Loucy (cell line): ENCODE data around the gene PRKD3.

Experiments
- H2AFZ ChIP-seq: fragments of 200-600 bp; sonication (generic); 2 replicates; pipeline ENCODE4 v1.6.0; 2016; ENCODE audit warnings: antibody characterized with exemption, mild to moderate bottlenecking, low read length, moderate library complexity
- H3F3A ChIP-seq: fragments of 200-600 bp; 2 replicates; pipeline ENCODE4 v1.6.0; 2016; ENCODE audit warnings: antibody characterized with exemption, low read depth, mild to moderate bottlenecking
- H3K27me3 ChIP-seq: fragments of 200-600 bp; sonication (generic); 2 replicates; pipeline ENCODE4 v1.6.1; 2014; ENCODE audit warnings: low read length, mild to moderate bottlenecking; ENCODE audit not compliant: insufficient read depth, poor library complexity, severe bottlenecking
- H3K36me3 ChIP-seq: fragments of 200-600 bp; sonication (generic); 2 replicates; pipeline ENCODE4 v1.6.1; 2016; ENCODE audit warnings: low read length; ENCODE audit not compliant: insufficient read depth
- H3K4me1 ChIP-seq: fragments of 200-600 bp; sonication (generic); 2 replicates; pipeline ENCODE4 v1.5.1; 2014; ENCODE audit warnings: low read length, mild to moderate bottlenecking; ENCODE audit not compliant: insufficient read depth, poor library complexity, severe bottlenecking
- H3K4me2 ChIP-seq: fragments of 200-600 bp; sonication (generic); 2 replicates; pipeline ENCODE4 v1.6.0; 2014; ENCODE audit warnings: antibody characterized with exemption, low read length, low read depth, mild to moderate bottlenecking; ENCODE audit not compliant: poor library complexity, severe bottlenecking
- H3K4me3 ChIP-seq: fragments of 200-600 bp; sonication (generic); 2 replicates; pipeline ENCODE4 v1.5.1; 2014; ENCODE audit warnings: low read length, mild to moderate bottlenecking, mixed read lengths; ENCODE audit not compliant: poor library complexity, severe bottlenecking
- H3K79me2 ChIP-seq: fragments of 200-600 bp; sonication (generic); 2 replicates; pipeline ENCODE4 v1.6.1; 2014; ENCODE audit warnings: low read length; ENCODE audit not compliant: insufficient read depth
- H3K9ac ChIP-seq: fragments of 200-600 bp; sonication (generic); 2 replicates; pipeline ENCODE4 v1.6.0; 2014; ENCODE audit warnings: mild to moderate bottlenecking, low read depth, low read length, moderate library complexity; ENCODE audit not compliant: poor library complexity, severe bottlenecking
- H3K9me2 ChIP-seq: fragments of 200-600 bp; sonication (generic); replicated peaks from 2 replicates; pipeline ENCODE4 v1.6.1; 2016; ENCODE audit warnings: low read depth, low read length, mixed read lengths
- H3K9me3 ChIP-seq: fragments of 200-600 bp; sonication (generic); 2 replicates; pipeline ENCODE4 v1.6.1; 2014; ENCODE audit warnings: mild to moderate bottlenecking, antibody characterized with exemption, low read length, low read depth; ENCODE audit not compliant: insufficient read depth
- H4K20me1 ChIP-seq: fragments of 200-600 bp; sonication (generic); 2 replicates; pipeline ENCODE4 v1.6.0; 2014; ENCODE audit warnings: antibody characterized with exemption, low read length, mild to moderate bottlenecking; ENCODE audit not compliant: insufficient read depth, poor library complexity, severe bottlenecking
- CTCF ChIP-seq: fragments of 200-600 bp; sonication (generic); conservative IDR thresholded peaks from 2 replicates; pipeline ENCODE4 v1.5.1; 2014; ENCODE audit warnings: mild to moderate bottlenecking, antibody characterized with exemption, low read length
- EZH2phosphoT487 ChIP-seq: fragments of 200-600 bp; IDR thresholded peaks from 2 replicates; pipeline ENCODE4 v1.6.1; 2018; ENCODE audit warnings: antibody characterized with exemption, mild to moderate bottlenecking, moderate library complexity, borderline replicate concordance

The PRKD3 gene

GRCh38 chr2:37342591-37343220, 18.1 kb upstream of the PRKD3 start:
- H3K9me2 ChIP-seq, result no peaks in the 10 kb centered on the region
- H3K4me2 ChIP-seq, result peak overlapping the region; percentile 21
- H3K9ac ChIP-seq, result no peak overlapping the region
- H3K4me1 ChIP-seq, result peaks cover 21% of the 10 kb centered on the region
- no peak overlapping the region for H3K4me3 ChIP-seq
- H3K27me3 ChIP-seq, result no peaks in the 10 kb centered on the region
- H3F3A ChIP-seq, result no peaks in the 10 kb centered on the region
- no peaks in the 10 kb centered on the region for H3K79me2 ChIP-seq
- no peaks in the 10 kb centered on the region for H3K9me3 ChIP-seq
- H3K36me3 ChIP-seq, result no peaks in the 10 kb centered on the region
- TF ChIP-seq EZH2phosphoT487 (no peak), CTCF (no peak)
- H2AFZ ChIP-seq, result no peak overlapping the region; the same call in 1 of the 2 replicates
- H4K20me1 ChIP-seq, result no peaks in the 10 kb centered on the region

GRCh38 chr2:37340637-37341036, 16.0 kb upstream of the PRKD3 start:
- no peak for TF ChIP-seq CTCF
- TF ChIP-seq EZH2phosphoT487, result no peak

GRCh38 chr2:37338933-37339332, 14.3 kb upstream of the PRKD3 start:
- no peaks in the 10 kb centered on the region for H3F3A ChIP-seq
- H3K4me1 ChIP-seq, result peaks cover 12% of the 10 kb centered on the region
- no peaks in the 10 kb centered on the region for H3K36me3 ChIP-seq
- H3K9ac ChIP-seq, result no peak overlapping the region
- H3K9me3 ChIP-seq, result no peaks in the 10 kb centered on the region
- H3K4me3 ChIP-seq, result no peak overlapping the region
- H3K27me3 ChIP-seq, result no peaks in the 10 kb centered on the region
- no peaks in the 10 kb centered on the region for H3K79me2 ChIP-seq
- no peak for TF ChIP-seq CTCF
- no peak for TF ChIP-seq EZH2phosphoT487
- H3K9me2 ChIP-seq, result no peaks in the 10 kb centered on the region
- no peak overlapping the region for H2AFZ ChIP-seq
- no peak overlapping the region for H3K4me2 ChIP-seq
- no peaks in the 10 kb centered on the region for H4K20me1 ChIP-seq

More at GRCh38 chr2:37340637-37341036, 16.0 kb upstream of the PRKD3 start:
- Histone ChIP-seq H3K27me3 (no peaks in the 10 kb centered on the region), H2AFZ (no peak overlapping the region), H3F3A (no peaks in the 10 kb centered on the region), H3K4me2 (no peak overlapping the region), H3K9me3 (no peaks in the 10 kb centered on the region), H3K9me2 (no peaks in the 10 kb centered on the region), H3K4me3 (no peak overlapping the region), H3K36me3 (no peaks in the 10 kb centered on the region), H3K9ac (no peak overlapping the region), H3K79me2 (no peaks in the 10 kb centered on the region), H4K20me1 (no peaks in the 10 kb centered on the region), H3K4me1 (peaks cover 21% of the 10 kb centered on the region)
